ENCODE data around the gene DOK4. TPM values are rescaled to one million over a fixed set of nuclear protein-coding genes. Genes with fewer than 3 reads are reported as not detected.

DOK4 gene
- polyA plus RNA-seq, 4 donors, result 23.8 to 37.8 (median 28.2) TPM

GRCh38 chr16:57519796-57520360 is 33.6 kb upstream of the DOK4 start:
- DNase-seq (ENCODE audit: low read depth in 4 of 4, low spot score in 3 of 4), result no peak

- DNase-seq (ENCODE audit: low read depth in 4 of 4, low spot score in 3 of 4), result no peak
Measured at GRCh38 chr16:57518922-57519321, 32.6 kb upstream of the DOK4 start.

GRCh38 chr16:57518520-57518919 is 32.2 kb upstream of the DOK4 start:
- no peak for DNase-seq (ENCODE audit: low read depth in 4 of 4, low spot score in 3 of 4)

DNA sequence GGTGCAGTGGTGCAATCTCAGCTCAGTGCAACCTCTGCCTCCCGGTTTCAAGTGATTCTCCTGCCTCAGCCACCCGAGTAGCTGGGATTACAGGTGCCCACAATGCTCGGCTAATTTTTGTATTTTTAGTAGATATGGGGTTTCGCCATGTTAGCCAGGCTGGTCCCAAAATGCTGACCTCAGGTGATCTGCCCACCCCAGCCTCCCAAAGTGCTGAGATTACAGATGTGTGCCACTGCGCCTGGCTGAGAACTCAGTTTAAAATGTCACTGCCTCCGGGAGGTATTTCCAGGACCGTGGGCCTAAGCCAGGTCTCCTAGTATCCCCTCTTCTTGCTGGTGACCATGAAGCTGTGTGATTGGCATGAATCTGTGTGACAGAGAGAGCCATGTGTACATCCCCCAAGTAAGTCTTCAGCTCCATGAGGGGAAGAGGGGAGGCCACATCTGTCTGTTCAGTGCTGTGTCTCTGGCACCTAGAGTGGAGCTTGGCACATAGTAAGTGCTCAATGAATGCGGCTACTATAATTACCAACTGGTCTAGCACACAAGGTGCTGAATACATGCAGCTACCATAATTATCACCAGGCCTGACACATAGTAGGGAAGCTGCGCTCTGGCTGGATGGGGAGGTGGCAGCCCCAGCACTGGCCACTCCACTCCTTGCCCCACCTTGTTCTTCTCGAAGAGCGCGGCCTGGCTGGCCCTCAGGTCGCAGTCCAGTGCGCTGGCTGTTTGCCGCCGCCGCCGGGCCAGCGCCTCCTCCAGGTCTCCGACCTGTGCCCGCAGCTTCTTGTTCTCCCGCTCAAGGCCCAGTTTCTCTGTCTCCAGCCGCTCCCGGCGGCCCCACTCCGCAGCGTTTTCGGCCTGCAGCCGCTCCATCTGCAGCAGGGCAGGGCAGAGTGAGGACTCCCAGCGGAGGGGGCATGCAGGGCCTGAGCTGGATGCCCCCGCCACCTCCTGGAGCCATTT is 31.4 kb upstream of the DOK4 start:
- DNase-seq (ENCODE audit: low read depth in 4 of 4, low spot score in 3 of 4), result no peak

DNA sequence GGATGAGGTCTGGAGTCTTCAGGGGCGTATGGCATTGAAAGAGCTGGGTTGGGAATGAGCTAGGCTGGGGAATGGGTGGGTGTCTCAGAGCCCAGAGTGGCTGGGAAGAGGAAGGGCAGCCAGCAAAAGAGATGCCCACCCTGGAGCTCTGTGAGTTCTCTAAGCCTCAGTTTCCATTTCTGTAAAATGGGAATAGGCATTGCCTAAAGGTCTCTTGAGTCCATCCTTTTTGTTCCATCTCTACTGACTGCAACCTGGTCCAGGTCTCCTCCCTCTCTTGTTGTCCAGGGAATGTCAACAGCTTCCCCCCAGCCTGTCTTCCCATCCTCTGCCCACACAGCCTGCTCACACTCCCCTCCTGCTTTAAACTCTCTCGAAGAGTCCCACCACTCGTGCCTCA is 30.5 kb upstream of the DOK4 start:
- DNase-seq (ENCODE audit: low read depth in 4 of 4, low spot score in 3 of 4), result no peak

GRCh38 chr16:57516176-57516725 is 30.0 kb upstream of the DOK4 start:
- no peak for DNase-seq (ENCODE audit: low read depth in 4 of 4, low spot score in 3 of 4)

DNA sequence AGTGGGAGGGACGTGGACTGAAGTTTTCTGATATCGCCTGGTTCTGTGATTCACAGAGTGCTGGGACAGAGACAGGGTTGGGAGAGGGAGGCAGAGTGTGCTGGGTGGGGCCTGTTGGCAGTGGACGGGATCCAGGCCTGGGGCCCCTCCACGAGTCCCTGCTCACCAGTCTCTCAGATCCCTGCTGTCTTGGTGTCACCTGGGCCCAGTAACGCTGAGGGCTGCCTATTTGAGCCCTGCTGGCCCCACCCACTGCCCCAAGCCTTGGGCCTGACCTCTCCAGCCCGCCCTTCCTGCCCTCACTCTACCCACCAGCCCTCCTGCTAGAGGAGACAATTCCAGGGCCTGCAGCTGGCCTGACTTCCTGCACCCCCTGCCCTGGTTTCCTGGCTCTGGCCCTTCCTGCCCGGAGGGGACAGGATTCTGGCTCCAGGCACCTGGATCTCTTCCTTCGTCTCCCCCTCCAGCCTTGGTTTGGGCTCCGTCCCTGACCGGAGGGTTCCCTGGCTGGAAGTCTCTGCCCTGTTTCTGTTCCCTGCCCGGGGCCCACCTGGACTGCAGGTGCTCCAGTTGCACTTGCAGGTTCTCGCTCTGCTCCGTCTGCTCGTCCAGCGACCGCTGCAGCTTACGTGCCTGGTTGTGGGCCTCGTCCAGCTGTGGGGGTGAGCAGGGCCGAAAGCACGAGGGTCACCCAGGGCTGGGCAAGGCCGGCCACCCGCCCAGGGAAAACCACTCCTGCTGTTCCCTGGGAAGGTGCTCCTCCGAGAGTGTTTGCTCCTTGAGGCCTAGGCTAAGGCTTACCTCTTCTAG is 28.7 kb upstream of the DOK4 start:
- no peak for DNase-seq (ENCODE audit: low read depth in 4 of 4, low spot score in 3 of 4)

DNA sequence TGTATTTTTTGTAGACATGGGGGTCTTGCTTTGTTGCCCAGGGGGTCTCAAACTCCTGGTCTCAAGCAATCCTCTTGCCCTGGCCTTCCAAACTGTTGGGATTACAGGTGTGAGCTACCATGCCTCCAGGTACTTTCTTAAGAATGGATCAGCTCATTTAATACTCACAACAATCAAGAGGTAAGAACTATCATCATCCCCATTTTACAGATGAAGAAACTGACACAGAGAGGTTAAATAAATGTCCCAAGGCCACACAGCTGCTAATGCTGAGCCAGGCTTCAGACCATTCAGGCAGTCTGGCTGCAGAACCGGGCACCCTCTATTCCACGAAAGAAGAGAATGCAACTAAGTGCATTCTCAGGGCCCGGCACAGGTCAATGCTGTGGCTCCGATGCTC is 28.1 kb upstream of the DOK4 start:
- DNase-seq (ENCODE audit: low read depth in 4 of 4, low spot score in 3 of 4), result no peak

GRCh38 chr16:57513371-57514102 is 27.2 kb upstream of the DOK4 start:
- peak in 3 of 4 donors; percentile 67 to 75 (median 73) for DNase-seq (ENCODE audit: low read depth in 4 of 4, low spot score in 3 of 4)

- DNase-seq (ENCODE audit: low read depth in 4 of 4, low spot score in 3 of 4), result no peak
Measured at GRCh38 chr16:57512296-57513001, 26.2 kb upstream of the DOK4 start.

DNA sequence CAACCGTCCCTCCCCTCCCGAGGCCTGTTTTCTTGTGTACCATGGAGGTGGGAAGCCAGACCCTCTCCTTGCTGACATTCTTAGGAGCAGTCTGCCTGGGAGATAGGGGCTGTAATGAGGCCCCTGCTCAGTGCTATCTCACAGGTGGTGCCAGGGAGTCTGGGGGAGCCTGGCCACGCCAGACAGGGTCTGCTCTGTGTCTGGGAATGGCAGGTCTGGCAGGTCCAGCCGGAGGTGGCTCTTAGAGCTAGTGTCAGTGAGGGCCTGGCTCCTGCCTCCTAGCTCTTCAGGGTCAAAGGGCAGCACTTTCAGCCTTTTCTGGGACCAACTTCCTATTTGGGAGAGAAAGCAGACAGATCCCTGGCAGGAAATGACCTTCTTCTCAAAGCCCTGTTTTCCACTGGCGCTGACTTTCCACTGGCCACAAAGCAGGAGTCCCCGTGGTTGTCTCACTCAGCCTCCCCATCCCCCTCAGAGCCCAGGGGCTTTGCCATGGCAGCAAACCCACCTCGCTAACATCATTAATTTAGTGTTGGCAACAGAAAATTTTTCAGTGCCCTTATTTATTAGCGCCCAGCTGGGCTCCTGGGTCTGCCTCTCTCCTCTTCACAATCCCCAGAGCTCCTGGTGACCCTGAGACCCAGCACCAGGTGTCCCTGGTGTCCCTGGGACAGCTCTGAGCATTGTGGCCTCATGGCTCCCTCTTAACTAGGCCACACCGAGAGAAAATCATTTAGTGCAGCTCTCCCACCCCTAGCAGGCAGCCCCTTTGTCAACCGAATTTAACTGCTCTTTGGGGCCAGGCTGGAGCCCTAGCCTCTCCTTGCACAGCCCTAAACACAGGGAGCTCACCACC is 24.0 kb upstream of the DOK4 start:
- DNase-seq (ENCODE audit: low read depth in 4 of 4, low spot score in 3 of 4), result no peak

DNA sequence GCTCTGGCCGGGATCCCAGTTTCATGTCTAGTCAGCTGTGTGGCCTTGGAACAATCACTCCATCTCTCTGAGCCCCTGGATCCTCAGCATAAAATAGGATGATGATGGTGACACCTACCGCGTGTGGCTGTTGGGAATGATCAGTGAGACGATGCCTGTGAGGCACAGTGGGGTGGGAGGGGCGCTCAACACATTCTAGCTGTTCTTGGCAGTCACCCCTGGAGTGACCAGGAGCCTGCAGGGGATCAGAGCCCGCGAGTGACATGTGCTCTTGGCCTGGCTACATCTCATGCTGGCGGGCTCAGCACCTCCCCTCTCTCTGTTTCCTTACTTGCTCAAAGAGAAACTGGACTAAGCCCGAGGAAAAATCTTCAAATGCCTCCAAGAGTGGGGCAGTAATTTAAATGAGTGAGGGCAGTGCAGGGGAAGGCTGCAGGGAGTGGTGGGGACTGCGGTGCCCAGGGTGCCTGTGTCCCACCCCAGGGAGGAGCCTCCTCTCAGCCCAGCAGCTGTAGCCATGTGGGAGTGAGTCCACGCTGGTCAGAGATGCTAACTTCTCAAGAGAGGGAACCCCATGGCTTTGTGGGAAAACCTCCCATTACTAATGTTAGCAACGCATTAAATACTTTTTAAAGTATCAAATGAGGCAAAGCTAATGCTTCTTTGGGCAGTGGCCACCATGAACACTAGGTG is 23.1 kb upstream of the DOK4 start:
- DNase-seq (ENCODE audit: low read depth in 4 of 4, low spot score in 3 of 4), result no peak

DNA sequence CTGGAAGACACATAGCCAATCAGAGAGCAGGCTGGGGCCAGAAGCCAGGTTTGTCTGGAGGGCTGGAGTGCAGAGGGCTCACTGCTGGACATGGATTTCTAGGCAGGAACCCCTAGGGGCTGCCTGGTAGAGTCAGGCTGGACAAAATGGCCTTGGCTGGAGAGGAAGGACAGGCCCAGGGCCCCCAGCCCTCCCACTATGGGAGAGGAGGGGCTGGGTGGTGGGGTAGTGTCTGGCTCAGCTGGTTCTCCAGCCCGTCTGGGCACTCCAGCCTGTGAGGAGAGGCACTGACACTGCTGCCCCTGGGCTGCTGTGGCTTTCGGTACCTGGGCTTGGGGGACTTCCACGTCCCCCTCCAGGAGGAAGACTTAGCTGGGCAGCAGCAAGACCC is 21.7 kb upstream of the DOK4 start:
- no peak for DNase-seq (ENCODE audit: low read depth in 4 of 4, low spot score in 3 of 4)

- DNase-seq (ENCODE audit: low read depth in 4 of 4, low spot score in 3 of 4), result no peak
Measured at GRCh38 chr16:57507136-57508034, 21.1 kb upstream of the DOK4 start.

DNA sequence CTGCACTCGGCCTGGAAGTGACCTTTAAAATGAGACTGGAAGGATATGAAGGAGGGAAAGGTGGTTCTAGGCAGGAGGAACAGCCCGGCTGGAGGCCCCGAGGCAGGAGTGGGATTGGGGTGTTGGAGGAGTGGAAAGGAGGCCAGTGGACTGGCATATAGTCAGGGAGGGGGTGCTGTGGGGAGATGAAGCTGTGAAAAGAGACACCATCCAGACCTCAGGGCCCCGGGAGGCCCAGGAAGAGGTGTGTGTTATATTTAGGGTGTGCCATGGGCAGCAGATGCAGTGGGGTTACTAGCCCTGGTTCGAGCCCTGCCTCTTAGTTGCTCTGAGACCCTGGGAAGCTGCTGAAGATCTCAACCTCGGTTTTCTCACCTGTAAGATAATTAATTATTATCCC is 18.9 kb upstream of the DOK4 start:
- no peak for DNase-seq (ENCODE audit: low read depth in 4 of 4, low spot score in 3 of 4)

GRCh38 chr16:57504491-57504890 is 18.2 kb upstream of the DOK4 start:
- DNase-seq (ENCODE audit: low read depth in 4 of 4, low spot score in 3 of 4), result no peak

DNA sequence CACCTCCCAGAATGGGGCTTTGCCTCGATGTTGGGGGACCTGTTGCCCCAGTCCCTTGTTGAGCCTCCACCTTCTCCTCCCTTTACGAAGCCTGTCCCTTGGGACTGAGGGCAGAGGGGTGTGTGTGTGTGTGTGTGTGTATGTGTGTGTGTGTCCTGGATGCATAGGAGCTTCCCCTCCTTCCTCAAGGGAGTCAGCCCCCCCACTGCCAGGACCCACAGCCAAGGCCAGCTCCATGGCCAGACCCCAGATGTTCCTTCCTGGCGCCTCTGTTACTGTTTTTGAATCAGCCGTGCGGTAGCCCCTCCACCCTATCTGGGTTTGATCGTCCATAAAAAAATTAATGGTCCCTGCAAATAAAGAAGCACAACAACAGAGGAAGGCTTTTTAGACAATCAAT is 17.7 kb upstream of the DOK4 start:
- no peak for DNase-seq (ENCODE audit: low read depth in 4 of 4, low spot score in 3 of 4)
